GM21390 (cell line): ENCODE data around the gene ARSD.
"Not testable (repeated sequence)": the region's sequence is repeated elsewhere in the genome, so short reads cannot be mapped to it uniquely, and the experiment has no call there.

ENCODE experiments used
- ATAC-seq: cut with Tn5 transposase; IDR thresholded peaks from one replicate; pipeline ENCODE4 v1.9.1; 2021; ENCODE audit not compliant: unreplicated experiment

The ARSD gene

GRCh38 chrX:2897690-2898623 lies 31.2 kb downstream of the ARSD start:
- not testable (repeated sequence) for ATAC-seq

- no peak for ATAC-seq
Measured at GRCh38 chrX:2897311-2897689, 31.8 kb downstream of the ARSD start.

GRCh38 chrX:2894885-2895292 lies 34.2 kb downstream of the ARSD start:
- no peak for ATAC-seq

GRCh38 chrX:2892816-2893215 lies 36.3 kb downstream of the ARSD start:
- ATAC-seq = no peak

GRCh38 chrX:2890536-2891460 lies 38.3 kb downstream of the ARSD start:
- ATAC-seq = not testable (repeated sequence)

GRCh38 chrX:2889706-2890490 lies 39.2 kb downstream of the ARSD start:
- not testable (repeated sequence) for ATAC-seq

- ATAC-seq = no peak
Measured at GRCh38 chrX:2889045-2889605, 40.0 kb downstream of the ARSD start.

- no peak for ATAC-seq
Measured at GRCh38 chrX:2888309-2888708, 40.8 kb downstream of the ARSD start.

- no peak for ATAC-seq
Measured at GRCh38 chrX:2883770-2884169, 45.4 kb downstream of the ARSD start.

- ATAC-seq = no peak
Measured at GRCh38 chrX:2879670-2880069, 49.5 kb downstream of the ARSD start.

- no peak for ATAC-seq
Measured at GRCh38 chrX:2878563-2878962, 50.6 kb downstream of the ARSD start.

GRCh38 chrX:2875798-2876399 lies 53.2 kb downstream of the ARSD start:
- no peak for ATAC-seq

- ATAC-seq = no peak
Measured at GRCh38 chrX:2875136-2875481, 54.0 kb downstream of the ARSD start.

GRCh38 chrX:2874222-2875135 lies 54.7 kb downstream of the ARSD start:
- no peak for ATAC-seq

- no peak for ATAC-seq
Measured at GRCh38 chrX:2872671-2873277, 56.4 kb downstream of the ARSD start.

- ATAC-seq = no peak
Measured at GRCh38 chrX:2871831-2872230, 57.3 kb downstream of the ARSD start.

GRCh38 chrX:2870650-2871049 lies 58.5 kb downstream of the ARSD start:
- ATAC-seq = no peak

- ATAC-seq = no peak
Measured at GRCh38 chrX:2867206-2867605, 61.9 kb downstream of the ARSD start.

GRCh38 chrX:2863646-2864045 lies 65.5 kb downstream of the ARSD start:
- no peak for ATAC-seq
